GM21576 (cell line): ENCODE results near the gene DPH6.
A peak's percentile ranks its signal among the peaks of the same experiment; 100 is the strongest.
"Not testable (repeated sequence)": the region's sequence is repeated elsewhere in the genome, so short reads cannot be mapped to it uniquely, and the experiment has no call there.

Experiments used
- ATAC-seq: cut with Tn5 transposase; IDR thresholded peaks from one replicate; pipeline ENCODE4 v1.9.1; 2021; ENCODE audit warnings: mild to moderate bottlenecking, moderate library complexity; ENCODE audit not compliant: unreplicated experiment

Gene DPH6, protein sequence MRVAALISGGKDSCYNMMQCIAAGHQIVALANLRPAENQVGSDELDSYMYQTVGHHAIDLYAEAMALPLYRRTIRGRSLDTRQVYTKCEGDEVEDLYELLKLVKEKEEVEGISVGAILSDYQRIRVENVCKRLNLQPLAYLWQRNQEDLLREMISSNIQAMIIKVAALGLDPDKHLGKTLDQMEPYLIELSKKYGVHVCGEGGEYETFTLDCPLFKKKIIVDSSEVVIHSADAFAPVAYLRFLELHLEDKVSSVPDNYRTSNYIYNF

DNA sequence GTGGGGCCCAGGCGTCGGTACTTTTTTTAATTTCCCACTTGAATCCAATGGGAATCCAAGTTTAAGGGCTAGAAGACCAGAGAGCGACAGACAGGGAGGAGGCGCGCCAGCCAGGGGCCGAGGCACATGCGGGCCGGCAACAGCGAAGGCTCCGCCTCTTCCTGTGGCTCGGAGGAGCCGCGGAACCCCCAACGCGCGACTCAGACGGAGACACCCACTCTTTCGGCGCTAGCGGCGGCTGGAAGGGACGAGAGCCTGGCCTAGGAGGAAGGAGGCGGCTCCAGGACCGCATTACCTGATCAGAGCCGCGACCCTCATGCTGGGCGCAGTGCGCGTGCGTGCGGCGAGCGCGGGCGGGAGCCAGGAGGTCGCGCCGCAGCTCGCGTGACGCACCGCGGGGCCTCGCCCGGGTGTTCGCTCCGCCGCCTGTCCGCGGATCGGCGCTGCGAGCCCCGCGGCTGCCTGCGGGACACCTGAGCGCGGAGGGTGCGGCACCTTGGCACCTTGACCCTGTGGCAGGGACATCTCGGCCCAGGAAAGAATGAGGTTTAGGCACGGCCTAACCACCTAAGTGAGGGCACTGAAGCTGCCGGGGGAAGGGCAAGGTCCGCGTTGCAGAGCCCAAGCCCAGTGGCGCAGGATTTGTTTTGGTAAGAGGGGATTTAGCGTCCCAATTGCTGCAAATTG, at the start of gene DPH6:
DPH6 (minus strand) TSS at position 342 of the 687 bp plus-strand sequence; CDS start at position 318, 24 bp downstream.
- ATAC-seq = peak; percentile 89

DNA sequence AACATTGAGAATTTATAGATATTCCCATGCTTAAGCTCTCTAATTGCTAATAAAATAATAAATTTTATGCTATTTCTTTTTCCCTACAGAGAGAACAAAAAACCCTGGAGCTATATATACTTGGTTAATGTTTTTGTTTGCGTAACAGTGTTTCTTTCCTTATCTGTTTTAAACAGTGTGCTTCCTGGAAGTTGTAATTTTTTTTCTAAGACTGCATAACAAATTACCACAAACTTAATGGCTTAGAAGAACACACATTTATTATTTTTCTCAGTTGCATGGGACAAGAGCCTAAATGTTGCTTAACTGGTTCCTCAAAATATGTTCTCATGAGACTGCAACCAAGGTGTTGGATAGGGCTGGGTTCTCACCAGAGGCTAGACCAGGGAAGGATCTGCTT, 49.7 kb upstream of the DPH6 start:
- ATAC-seq = no peak

DNA sequence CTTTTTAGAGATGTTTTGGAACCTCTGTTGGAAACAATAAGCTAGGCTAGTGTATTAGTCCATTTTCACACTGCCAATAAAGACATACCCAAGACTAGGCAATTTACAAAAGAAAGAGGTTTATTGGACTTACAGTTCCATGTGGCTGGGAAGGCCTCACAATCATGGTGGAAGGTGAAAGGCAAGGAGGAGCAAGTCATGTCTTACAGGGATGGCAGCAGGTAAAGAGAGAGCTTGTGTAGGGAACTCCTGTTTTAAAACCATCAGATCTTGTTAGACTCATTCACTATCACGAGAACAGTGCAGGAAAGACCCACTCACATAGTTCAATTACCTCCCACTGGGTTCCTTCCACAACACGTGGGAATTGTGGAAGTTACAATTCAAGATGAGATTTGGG, 46.0 kb upstream of the DPH6 start:
- ATAC-seq = not testable (repeated sequence)

DNA sequence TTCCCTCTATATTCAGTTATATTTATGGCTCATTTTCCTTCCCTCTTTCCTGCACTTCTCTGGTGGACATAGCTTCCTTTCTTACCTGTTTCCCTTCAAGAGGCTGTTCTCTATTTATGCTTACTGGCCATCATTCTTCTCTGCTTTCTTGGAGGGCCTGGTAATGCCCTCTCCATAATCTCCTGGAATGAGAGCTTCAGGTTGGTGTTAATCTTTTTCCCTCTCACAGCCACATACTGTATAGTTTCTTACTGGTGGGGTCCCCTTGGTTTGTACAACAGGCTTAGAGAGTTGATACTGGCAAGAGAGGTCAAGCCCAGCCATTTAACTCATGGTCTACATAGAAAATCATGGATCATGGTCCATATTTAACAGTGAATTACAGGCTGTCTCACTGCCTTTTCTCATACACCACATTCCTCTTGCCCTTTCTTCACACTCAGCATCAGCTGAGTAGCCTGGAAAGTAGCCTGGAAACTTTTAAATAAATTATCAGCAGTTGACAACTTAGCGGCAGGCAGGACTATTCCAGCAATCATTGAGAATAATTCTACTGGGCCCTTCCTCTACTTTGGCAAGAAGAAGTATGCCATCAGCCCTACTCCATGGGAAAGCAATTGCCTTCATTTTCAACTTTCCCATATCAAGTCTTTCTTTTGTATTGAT, 38.0 kb upstream of the DPH6 start:
- ATAC-seq = no peak

DNA sequence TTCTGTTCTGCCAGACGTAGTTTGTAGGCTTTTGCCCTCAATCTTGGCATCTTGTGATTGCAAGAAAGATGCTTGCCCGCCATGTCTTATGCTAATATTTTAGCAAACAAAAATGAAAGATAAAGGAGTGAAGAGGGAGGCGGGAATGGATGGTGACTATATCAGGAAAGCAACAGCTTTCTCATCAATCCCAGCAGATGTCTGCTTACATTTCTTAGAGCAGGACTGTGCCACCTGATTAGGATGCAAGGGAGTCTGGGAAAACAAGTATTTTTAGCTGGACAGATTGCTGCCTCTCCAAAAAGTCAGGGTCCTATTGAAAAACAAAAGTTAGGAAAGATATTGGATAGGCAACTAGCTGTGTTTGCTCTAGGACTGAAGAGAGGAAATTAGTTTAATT, 34.6 kb upstream of the DPH6 start:
- ATAC-seq = no peak

DNA sequence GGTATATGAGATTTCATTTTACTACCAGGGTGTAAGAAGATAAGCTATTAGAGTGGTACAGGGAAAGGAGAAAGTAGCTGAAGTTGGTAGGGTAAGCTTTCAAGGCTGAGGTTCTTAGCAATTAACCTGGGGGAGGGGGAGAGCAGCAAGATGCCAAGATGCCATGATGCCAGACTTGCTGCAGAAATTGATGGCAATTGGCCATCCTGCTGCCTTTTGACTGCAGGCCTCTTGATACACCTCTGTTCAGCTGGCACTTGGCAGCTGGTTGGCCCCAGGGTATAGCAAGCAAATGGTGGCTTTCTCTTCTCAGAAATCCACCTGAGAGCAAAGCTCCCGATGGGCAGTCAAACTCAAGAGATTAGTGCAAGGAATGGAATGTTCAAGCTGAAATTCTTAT, 21.4 kb upstream of the DPH6 start:
- ATAC-seq = no peak

DNA sequence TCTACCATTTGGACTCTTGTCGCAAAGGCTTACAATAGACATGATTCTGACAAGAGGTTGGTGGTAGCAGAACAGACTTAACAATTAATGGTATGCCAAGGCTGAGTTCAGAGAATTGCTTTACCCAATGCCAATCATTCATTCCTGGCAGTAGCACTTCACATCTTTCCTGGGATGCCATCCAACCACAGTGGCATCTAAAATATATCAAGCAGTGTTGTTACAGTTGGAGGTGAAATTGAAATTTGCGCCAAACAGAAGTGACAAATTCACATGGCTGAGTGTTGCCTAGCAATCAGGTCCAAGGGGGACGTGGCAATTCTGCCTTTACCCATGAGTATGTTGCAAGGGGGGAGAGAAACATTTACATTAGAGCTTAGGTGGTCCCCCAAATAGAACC, 21.0 kb upstream of the DPH6 start:
- no peak for ATAC-seq

DNA sequence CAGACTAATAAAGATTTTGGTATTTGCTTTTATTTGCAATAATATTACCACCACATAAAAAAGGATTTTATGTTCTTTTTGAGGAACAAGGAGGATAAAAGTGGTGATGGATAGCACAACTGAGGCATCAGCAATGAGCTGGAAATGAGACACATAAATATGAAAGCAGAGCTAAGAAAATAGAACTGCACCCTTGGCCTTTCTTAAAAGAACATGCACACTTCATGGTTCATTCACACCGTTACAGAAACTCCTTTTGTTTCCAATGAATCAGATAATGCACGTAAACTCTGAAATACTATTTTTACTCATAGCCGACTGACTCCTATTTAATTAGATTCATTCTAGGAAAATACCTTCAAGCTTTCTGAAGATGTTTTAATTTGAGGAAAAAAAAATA, 19.9 kb upstream of the DPH6 start:
- no peak for ATAC-seq

DNA sequence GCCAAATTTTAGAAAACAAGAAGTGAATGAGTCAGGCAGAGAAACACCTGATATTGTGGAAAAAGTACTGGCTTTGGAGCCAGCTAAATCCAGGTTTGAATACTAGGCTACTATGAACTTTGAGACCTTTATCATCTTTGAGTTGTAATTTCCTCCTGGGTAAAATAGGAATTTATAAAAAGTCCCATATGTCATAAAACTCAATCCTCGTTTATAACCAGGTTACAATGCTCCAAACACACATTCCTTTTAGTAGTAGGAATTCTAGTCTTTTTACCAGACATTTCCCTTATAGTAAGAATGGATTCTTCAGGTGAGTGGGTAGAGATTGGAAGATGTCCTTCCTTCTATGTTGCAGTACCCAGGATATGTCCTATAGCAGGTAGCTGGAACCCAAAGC, 16.7 kb upstream of the DPH6 start:
- no peak for ATAC-seq

DNA sequence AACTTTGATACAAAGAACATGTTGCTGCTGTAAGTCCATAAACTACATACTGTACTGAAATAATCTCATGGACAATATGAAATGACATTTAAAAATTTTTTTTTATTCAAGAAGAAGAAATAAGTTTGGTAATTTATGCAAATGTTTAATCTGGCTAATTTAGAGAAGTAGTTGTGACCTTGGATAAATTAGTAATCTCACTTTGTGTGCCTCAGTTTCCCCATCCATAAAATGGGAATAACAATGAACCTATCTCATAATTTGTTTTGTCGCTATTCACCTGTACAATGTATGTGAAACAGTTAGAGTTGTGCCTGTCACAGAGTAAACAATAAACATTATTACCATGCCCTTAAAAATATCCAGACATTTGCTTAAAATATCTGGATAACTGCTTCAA, 15.3 kb upstream of the DPH6 start:
- no peak for ATAC-seq

DNA sequence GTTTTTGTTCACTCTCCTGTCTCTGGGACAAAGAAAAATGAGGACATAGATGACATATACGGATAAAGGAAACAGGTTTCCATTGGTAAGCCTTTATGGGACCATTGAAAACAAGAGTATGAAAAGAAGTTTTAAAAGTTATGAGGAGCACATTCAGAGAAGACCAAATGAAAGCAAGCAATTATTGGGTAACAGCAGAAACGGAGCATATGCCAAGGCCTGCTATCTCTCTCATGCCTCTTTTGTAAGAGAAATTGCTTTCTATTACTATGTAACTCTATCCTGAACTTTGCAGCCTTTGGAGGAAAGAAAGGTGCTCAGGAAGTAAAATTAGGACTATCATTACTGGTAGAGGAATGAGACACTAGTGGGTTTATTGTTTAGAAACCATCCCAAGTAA, 14.9 kb upstream of the DPH6 start:
- ATAC-seq = no peak

DNA sequence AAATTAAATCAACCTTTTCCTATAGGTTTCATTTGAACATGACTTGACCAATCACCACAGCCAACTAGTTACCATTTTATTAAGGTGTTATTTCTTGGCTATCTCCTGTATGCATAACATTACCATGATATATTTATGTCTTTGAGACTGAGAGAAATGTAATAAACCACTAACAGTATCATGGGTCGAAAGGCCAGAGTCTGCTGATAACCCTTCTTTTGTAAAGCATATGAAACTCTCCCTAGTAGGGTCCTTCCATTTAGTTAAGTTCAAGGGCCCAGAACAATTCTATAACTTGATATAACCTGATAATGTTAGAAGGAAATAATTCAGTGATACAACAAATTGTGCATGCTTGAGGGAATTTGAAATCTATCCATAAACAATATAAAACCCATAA, 14.3 kb upstream of the DPH6 start:
- no peak for ATAC-seq

DNA sequence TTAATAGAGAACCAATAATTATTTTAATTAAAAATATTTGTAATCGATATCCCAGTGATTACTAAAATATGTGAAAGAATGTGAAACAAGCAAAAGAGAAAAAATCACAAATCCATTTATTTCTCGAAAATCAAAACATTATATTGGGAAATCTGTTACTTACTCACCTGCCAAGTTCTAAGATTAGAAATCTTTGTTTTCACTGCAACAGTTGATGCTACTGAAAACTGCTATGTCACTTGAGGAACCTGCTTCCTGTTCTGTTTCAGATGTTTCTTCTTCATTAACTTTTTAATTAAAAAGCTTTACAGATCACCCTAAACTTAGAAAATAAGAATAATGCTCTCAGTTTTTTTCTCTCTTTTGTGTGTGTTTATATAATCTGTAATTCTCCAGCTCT, 13.7 kb upstream of the DPH6 start:
- no peak for ATAC-seq

DNA sequence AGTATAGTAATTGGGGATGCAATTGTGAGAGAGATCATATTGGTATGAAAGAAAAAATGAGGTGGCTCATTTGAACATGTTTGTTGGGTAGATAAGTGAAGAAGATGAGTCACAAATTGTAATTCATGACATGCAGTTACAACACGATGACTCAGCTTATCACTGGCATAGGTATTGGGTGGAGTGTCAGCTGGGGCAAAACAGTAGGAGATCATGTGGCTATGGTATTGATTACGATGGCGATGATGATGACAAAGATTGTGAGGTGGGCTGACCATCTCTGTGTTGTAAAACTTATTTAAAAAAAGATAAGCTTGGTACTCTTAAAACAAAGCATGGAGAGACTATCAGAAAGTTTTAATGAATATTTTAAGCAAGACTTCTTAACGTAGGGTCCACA, 11.6 kb upstream of the DPH6 start:
- ATAC-seq = no peak

DNA sequence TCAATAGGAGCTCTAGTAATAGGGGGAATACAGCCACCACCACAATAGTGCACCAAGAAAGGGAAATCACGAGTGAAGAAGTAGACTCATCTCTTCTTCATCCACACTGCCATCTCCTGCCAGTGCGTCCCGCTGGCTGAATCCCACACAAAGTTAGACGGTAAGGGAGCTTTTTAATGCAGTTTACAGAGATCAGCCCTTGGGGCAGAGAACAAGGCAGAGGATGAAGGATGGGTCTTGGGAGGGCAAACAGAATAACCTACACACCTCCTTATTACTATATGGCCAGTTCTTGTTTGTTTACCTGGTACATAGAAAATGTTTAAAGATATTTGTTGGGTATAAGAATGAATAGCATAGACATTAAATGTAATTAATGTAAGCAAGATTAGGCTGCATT, 11.0 kb upstream of the DPH6 start:
- no peak for ATAC-seq

DNA sequence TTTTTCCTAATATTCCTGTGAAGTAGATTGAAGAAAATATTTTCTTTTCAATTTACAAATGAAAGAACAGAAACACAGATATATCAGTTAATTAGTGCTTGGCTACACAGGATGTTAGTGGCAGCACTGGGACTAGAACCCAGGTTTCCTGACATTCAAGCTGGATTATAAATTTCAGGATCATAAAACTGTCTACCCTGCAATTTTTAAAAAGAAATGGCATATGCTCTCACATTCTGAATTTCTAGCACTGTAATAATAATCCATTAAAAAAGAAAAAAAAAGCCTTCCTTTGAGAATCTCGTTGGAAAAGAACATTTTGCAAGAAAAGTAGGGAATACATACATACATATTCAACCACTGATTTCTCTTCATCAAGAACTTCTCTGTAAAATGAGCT, 9.3 kb upstream of the DPH6 start:
- ATAC-seq = no peak

DNA sequence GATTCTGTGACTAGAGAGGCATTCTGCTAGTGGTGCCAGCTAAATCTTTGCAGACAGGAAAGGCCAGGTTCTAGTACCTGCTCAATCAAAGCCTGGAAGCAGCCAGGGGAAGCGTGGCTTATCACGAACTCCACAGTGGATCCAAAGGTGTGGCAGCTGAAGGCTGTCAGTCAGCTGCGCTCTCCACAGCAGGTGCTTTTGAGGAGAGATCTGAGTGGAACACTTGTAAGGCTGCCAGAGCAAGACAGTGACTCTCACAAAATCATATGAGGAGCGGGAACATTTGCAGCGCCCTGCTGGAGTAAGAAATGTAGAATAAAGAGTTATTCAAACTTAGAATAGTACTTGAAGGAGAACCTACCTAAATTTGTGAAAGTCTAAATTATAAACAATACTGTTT, 5.0 kb upstream of the DPH6 start:
- no peak for ATAC-seq

DNA sequence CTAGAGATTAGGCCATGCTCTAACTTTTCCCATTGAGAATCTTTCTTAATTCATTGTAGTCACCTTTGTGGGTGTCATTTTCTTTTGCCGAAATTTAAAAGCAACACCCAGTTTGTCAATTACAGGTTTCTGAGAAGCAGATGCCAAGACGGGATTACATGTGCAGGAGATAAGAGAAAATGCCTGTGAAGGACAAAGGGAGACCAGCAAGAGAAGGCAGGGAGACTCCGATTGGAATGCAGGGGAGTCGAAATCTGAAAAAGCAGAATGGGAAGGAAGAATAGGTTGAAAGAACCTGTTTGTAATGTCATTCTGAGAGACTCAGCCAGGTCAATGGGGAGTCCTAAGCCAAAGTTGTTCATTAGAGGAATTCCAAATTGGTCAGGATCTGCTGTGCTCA, 3.6 kb upstream of the DPH6 start:
- no peak for ATAC-seq

DNA sequence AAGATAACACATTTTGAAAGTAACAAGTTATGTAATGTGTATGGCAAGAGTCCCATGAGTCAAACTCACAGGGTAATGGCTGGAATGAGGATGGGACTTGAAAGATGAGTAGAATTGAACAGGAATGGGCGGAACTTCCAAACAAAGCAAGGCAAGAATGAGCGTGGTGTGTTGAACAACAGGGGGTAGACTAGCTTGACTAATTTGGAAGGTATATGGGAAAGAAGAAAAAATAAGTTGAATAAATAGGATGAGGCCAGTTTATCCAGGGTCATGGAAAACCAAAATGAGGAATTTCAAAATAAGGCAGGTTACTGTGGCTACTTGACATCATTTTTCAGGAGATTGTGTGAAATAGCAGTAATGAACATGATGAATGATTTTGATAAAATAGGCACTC, 2.5 kb upstream of the DPH6 start:
- no peak for ATAC-seq

DNA sequence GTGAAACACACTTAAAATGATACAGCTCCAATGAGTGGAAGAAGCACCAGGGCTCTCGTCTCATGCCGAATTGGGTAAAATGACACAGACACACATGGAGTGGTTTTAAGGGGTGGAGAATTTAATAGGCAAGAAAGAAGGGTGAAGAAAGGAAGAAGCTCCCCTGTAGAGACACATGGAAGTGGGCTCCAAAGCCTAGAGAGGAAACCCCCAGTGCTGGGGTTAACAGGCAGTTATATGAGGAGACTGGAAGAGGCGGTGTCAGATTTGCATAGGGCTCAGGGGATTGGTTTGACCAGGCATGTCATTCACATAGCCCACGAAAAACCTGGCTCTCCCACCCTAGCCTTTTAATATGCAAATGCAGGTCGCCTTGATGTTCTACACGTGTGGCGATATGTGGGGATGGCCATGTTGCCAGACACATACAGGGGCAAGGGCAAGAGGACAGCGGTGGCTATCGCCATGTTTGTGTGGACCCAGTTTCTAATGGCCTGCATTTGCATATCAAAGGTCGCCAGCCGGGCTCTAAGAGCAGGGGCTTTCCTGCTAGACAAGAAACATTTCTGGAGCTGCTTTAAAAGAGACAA, 1.9 kb upstream of the DPH6 start:
- no peak for ATAC-seq

DNA sequence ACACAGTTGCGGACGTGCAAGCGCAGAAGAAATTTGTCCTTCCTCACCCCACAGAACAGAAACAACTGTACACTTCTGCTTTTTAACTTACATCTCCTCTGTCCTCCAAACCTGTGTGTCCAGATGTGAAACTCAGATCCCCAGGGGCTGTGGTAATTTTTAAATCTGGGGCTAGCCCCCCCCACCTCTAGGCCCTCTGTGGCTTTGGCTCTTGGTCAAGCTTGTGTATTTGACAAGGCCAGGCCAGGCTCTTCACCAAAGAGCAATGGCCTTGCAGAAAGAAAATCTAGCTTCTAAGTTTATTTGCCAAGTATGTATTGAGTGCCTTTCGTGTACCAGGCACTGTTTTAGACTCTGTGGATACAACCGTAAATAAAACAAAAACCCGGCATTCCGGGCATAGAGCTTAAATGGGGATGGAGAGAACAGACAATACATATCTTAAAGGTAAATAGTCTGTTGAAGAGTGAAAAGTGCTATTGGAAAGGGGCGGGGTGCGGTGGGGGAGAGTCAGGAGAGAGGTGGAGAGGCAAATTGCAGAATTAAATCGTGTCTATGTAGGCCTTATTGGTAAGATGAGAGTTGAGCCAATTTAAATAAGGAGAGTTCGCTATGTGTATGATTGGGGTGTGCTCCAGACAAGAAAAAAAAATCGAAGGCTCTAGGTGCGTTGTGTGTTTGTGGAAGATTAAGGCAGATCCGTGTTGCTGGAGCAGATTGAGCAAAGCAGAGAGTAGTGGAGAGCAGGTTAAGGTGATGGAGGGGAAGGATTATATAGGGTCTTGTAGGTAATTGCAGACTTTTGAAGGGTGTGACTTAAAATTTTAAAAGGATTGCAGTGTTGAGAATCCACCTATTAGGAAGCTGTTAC, 781 bp upstream of the DPH6 start:
- no peak for ATAC-seq
